Vagina (tissue), 2 donors: Measurements from ENCODE around the gene SLC29A1.

Source experiments
- CTCF ChIP-seq, 3 experiments: fragments of 450-650 bp in 2 of 3; fragments of 200-600 bp in 1 of 3; sonication (generic) in 1 of 3; IDR thresholded peaks; one replicate each; pipeline ENCODE4 v1.5.1; 2017 to 2019; ENCODE audit warnings: antibody characterized with exemption in 3 of 3, mild to moderate bottlenecking in 2 of 3, moderate library complexity in 2 of 3
- POLR2A ChIP-seq, 2 donors: fragments of 450-650 bp; IDR thresholded peaks; one replicate each; pipeline ENCODE4 v1.6.1; 2017; ENCODE audit warnings: antibody characterized with exemption in 2 of 2, mild to moderate bottlenecking in 2 of 2, moderate library complexity in 2 of 2
- POLR2AphosphoS5 ChIP-seq, 2 donors: sonication (generic); formaldehyde crosslinking; IDR thresholded peaks; one replicate each; pipeline ENCODE4 v1.9.0; 2017; ENCODE audit warnings: antibody characterized with exemption in 2 of 2, mild to moderate bottlenecking in 2 of 2, low read depth in 1 of 2; ENCODE audit not compliant: insufficient read depth in 1 of 2

GRCh38 chr6:44177691-44178423, 45.5 kb upstream of the SLC29A1 start:
- no peak for TF ChIP-seq CTCF (IDR thresholded peaks at IDR 0.05)
- no peak for TF ChIP-seq POLR2A (IDR thresholded peaks at IDR 0.05)
- TF ChIP-seq POLR2AphosphoS5 (IDR thresholded peaks at IDR 0.05; ENCODE audit: insufficient read depth in 1 of 2, low read depth in 1 of 2) = no peak
